Astrocyte (in vitro differentiated cells and primary cell): ENCODE data around the gene ITGB2. TPM values are rescaled to one million over a fixed set of nuclear protein-coding genes. Genes with fewer than 3 reads are reported as not detected.

Experiments
- DNase-seq: peaks from one replicate; pipeline ENCODE4 v3.0.0-alpha.2; 2010; ENCODE audit warnings: low read depth
- FAIRE-seq: peaks from 2 replicates; lab custom pipeline; 2011; peaks lifted over from hg19 to GRCh38; lab: Jason Lieb, UNC
- H2AFZ ChIP-seq: 2 replicates; pipeline ENCODE4 v1.6.0; 2012; ENCODE audit warnings: low read depth, low read length, inconsistent platforms
- H3K27ac ChIP-seq: 2 replicates; pipeline ENCODE4 v1.5.1; 2011; ENCODE audit warnings: low read depth, low read length, inconsistent platforms
- H3K27me3 ChIP-seq: 2 replicates; pipeline ENCODE4 v1.6.0; 2011; ENCODE audit warnings: low read length, inconsistent platforms; ENCODE audit not compliant: insufficient read depth
- H3K36me3 ChIP-seq: 2 replicates; pipeline ENCODE4 v1.5.1; 2011; ENCODE audit warnings: low read length, inconsistent platforms; ENCODE audit not compliant: insufficient read depth
- H3K4me1 ChIP-seq: 2 replicates; pipeline ENCODE4 v1.5.1; 2011; ENCODE audit warnings: low read length, inconsistent platforms; ENCODE audit not compliant: insufficient read depth
- H3K4me2 ChIP-seq: 2 replicates; pipeline ENCODE4 v1.6.0; 2012; ENCODE audit warnings: low read length, inconsistent platforms
- H3K4me3 ChIP-seq: 2 replicates; pipeline ENCODE4 v1.5.1; 2011; ENCODE audit warnings: low read depth, mild to moderate bottlenecking, low read length, inconsistent platforms; ENCODE audit not compliant: insufficient read depth
- H3K79me2 ChIP-seq: 2 replicates; pipeline ENCODE4 v1.6.0; 2012; ENCODE audit warnings: mild to moderate bottlenecking, low read length, inconsistent platforms; ENCODE audit not compliant: insufficient read depth
- H3K9ac ChIP-seq: 2 replicates; pipeline ENCODE4 v1.6.0; 2012; ENCODE audit warnings: mild to moderate bottlenecking, low read length, inconsistent platforms
- H3K9me3 ChIP-seq: 2 replicates; pipeline ENCODE4 v1.5.1; 2012; ENCODE audit warnings: low read depth, mild to moderate bottlenecking, low read length, inconsistent platforms; ENCODE audit not compliant: insufficient read depth
- H4K20me1 ChIP-seq: 2 replicates; pipeline ENCODE4 v1.6.0; 2012; ENCODE audit warnings: low read length, inconsistent platforms; ENCODE audit not compliant: insufficient read depth
- H3K27ac Mint-ChIP-seq: one replicate; pipeline ENCODE4 v1.8.0; 2021; ENCODE audit warnings: mild to moderate bottlenecking, mixed read lengths; ENCODE audit not compliant: unreplicated experiment
- H3K27me3 Mint-ChIP-seq: one replicate; pipeline ENCODE4 v1.8.0; 2021; ENCODE audit warnings: low read depth, mixed read lengths; ENCODE audit not compliant: unreplicated experiment
- H3K36me3 Mint-ChIP-seq: one replicate; pipeline ENCODE4 v1.8.0; 2021; ENCODE audit warnings: low read depth, mixed read lengths; ENCODE audit not compliant: unreplicated experiment
- H3K4me1 Mint-ChIP-seq: one replicate; pipeline ENCODE4 v1.8.0; 2021; ENCODE audit warnings: low read depth, mixed read lengths; ENCODE audit not compliant: unreplicated experiment
- H3K4me3 Mint-ChIP-seq: one replicate; pipeline ENCODE4 v1.8.0; 2021; ENCODE audit warnings: mild to moderate bottlenecking, moderate library complexity, mixed read lengths; ENCODE audit not compliant: unreplicated experiment
- H3K9me3 Mint-ChIP-seq: one replicate; pipeline ENCODE4 v1.8.0; 2021; ENCODE audit warnings: mild to moderate bottlenecking, mixed read lengths; ENCODE audit not compliant: unreplicated experiment
- EZH2 ChIP-seq: IDR thresholded peaks from 2 replicates; pipeline ENCODE4 v1.6.1; 2012; ENCODE audit warnings: mild to moderate bottlenecking, low read length, inconsistent platforms; ENCODE audit not compliant: insufficient read depth
- total RNA-seq: library from RNA; stranded (reverse); gene quantifications from 2 replicates; pipeline ENCODE4 v1.2.1, GENCODE V29; 2021
- TF ChIP-seq, protein P1 (sequence below): IDR thresholded peaks from 2 replicates; pipeline ENCODE4 v1.5.1; 2011; ENCODE audit warnings: low read depth, mild to moderate bottlenecking, inconsistent platforms, low read length, moderate library complexity; ENCODE audit not compliant: insufficient read depth

Gene ITGB2
- total RNA-seq, 1 donor from 2014 or later: 0.61 TPM

DNA sequence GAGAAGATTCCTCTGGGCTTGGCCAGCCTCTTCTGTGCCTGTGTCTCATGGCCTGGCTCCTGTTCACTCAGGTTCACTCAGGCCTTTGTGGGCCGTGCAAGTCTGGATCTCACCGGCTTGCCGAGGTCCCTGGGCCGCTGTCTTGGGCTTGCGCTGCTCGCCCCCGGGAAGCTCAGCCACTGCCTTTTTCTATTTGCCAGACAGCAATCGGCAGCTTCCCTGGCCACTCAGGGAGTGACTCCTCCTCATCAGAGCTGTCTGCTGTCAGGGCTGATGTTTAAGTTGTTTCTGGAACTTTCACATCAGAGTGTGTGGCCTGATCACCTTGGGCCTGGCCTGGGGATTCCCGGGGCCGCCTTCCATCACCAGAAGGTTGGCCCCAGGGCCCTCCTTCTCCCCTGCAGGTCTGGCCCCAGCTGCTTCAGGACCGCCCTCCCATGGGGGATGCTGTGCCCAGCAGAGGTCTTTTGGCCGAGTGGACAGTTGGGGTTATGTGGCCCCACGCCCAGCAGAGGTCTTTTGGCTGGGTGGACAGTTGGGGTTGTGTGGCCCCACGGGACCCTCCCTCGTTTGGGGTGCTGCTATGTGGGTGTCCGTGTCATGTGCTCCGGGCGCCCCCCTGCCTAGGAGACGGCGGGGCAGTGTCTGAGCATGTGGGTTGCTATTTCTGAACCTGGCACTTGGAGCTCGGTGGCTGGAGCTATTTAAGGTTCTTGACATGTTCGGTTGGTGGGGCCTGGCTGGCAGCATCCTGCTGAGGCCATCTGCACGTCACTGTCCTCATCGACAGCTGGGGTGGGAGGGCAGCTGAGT is 31.6 kb upstream of the ITGB2 start:
- FAIRE-seq (no peak), DNase-seq (no peak)
- Histone ChIP-seq H3K4me1 (peaks cover 19% of the 10 kb centered on the region), H3K9ac (no peak overlapping the region), H3K9me3 (no peaks in the 10 kb centered on the region), H3K27me3 (no peaks in the 10 kb centered on the region), H3K4me2 (no peak overlapping the region), H4K20me1 (peaks cover 95% of the 10 kb centered on the region), H3K4me3 (no peak overlapping the region), H2AFZ (no peak overlapping the region), H3K27ac (no peak overlapping the region), H3K79me2 (peaks cover 84% of the 10 kb centered on the region), H3K36me3 (no peaks in the 10 kb centered on the region)
- TF ChIP-seq, protein P1, sequence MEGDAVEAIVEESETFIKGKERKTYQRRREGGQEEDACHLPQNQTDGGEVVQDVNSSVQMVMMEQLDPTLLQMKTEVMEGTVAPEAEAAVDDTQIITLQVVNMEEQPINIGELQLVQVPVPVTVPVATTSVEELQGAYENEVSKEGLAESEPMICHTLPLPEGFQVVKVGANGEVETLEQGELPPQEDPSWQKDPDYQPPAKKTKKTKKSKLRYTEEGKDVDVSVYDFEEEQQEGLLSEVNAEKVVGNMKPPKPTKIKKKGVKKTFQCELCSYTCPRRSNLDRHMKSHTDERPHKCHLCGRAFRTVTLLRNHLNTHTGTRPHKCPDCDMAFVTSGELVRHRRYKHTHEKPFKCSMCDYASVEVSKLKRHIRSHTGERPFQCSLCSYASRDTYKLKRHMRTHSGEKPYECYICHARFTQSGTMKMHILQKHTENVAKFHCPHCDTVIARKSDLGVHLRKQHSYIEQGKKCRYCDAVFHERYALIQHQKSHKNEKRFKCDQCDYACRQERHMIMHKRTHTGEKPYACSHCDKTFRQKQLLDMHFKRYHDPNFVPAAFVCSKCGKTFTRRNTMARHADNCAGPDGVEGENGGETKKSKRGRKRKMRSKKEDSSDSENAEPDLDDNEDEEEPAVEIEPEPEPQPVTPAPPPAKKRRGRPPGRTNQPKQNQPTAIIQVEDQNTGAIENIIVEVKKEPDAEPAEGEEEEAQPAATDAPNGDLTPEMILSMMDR: no peak
- TF ChIP-seq EZH2: no peak
- Mint-ChIP-seq H3K4me3 (no peak overlapping the region), H3K36me3 (peaks cover 7% of the 10 kb centered on the region), H3K4me1 (peaks cover 10% of the 10 kb centered on the region), H3K9me3 (no peaks in the 10 kb centered on the region), H3K27ac (no peak overlapping the region), H3K27me3 (no peaks in the 10 kb centered on the region)

DNA sequence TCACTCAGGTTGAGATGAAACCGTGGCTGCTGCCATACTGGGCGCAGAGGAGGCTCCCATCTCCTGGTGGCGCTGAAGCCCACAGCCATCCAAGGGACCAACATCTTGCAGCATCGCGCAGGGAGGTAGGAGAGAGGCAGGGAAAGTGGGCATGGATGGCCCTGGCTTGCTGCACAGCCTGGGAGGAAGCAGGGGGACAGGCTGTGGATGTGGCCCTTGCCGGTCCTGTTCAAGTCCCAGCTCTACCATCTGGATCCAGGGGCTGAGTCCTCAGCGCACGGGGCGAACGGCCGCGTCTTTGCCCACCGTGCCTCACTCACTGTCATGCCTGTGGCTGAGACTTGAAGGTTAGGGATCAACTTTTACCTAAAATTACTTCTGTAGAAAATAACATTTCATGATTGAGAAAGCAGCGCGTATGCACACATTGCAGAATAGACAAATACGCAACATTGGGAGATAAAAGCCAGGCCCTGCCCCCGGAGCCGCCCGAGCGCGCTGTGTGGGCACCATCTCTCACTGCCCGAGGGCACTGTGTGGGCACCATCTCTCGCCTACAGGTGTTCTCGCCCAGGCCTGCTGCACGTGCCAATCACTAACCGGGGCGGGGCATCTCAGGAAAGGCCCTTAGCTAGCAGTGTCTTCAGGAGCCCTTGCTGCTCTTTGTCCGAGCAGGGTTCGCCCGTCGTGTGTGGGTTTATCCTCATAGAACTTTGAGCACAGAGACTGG is 30.7 kb upstream of the ITGB2 start:
- Mint-ChIP-seq H3K4me1 (peaks cover 9% of the 10 kb centered on the region), H3K27me3 (peaks cover 2% of the 10 kb centered on the region), H3K36me3 (peaks cover 10% of the 10 kb centered on the region), H3K9me3 (no peaks in the 10 kb centered on the region), H3K27ac (no peak overlapping the region), H3K4me3 (no peak overlapping the region)
- Histone ChIP-seq H3K36me3 (no peaks in the 10 kb centered on the region), H3K9me3 (no peaks in the 10 kb centered on the region), H3K4me3 (no peak overlapping the region), H2AFZ (no peak overlapping the region), H3K27me3 (no peaks in the 10 kb centered on the region), H3K9ac (no peak overlapping the region), H4K20me1 (peaks cover 95% of the 10 kb centered on the region), H3K27ac (no peak overlapping the region), H3K4me1 (peaks cover 15% of the 10 kb centered on the region), H3K79me2 (peaks cover 84% of the 10 kb centered on the region), H3K4me2 (no peak overlapping the region)
- FAIRE-seq: no peak
- DNase-seq: no peak
- no peak for TF ChIP-seq EZH2
- TF ChIP-seq, protein P1: no peak
